Common myeloid progenitor, CD34-positive (primary cell): ENCODE data around the gene RBM10.

Experiments used
- CTCF ChIA-PET: fragments of 350-600 bp; sonication (Branson Sonifier 250); formaldehyde crosslinking; loops from one replicate; lab custom pipeline; 2021; ENCODE audit warnings: antibody characterized with exemption; lab: Charles Lee
- POLR2A ChIA-PET: fragments of 350-600 bp; sonication (Branson Sonifier 250); formaldehyde crosslinking; loops from one replicate; lab custom pipeline; 2021; ENCODE audit warnings: antibody characterized with exemption; lab: Charles Lee
- DNase-seq, 3 donors: peaks; one replicate each; pipeline versions ENCODE4 v3.0.0 to v3.0.0-alpha.2; 2013
- H3K27ac ChIP-seq, 2 experiments: 1 replicate in 1 of 2; 2 replicates in 1 of 2; pipeline ENCODE4 v1.7.0; 2013; ENCODE audit warnings: inconsistent platforms in 2 of 2, low read length in 2 of 2, mild to moderate bottlenecking in 2 of 2, low read depth in 1 of 2, moderate library complexity in 1 of 2; ENCODE audit not compliant: severe bottlenecking in 2 of 2, insufficient read depth in 1 of 2, poor library complexity in 1 of 2
- H3K27me3 ChIP-seq, 5 experiments: replicated peaks in 2 of 5; 1 replicate in 3 of 5; 2 replicates in 2 of 5; pipeline versions ENCODE4 v1.6.1 to v1.7.0; 2013; ENCODE audit warnings: low read length in 4 of 5, mild to moderate bottlenecking in 2 of 5, moderate library complexity in 2 of 5, inconsistent platforms in 1 of 5; ENCODE audit not compliant: insufficient read depth in 5 of 5, control insufficient read depth in 4 of 5
- H3K36me3 ChIP-seq, 4 experiments: 1 replicate in 2 of 4; 2 replicates in 2 of 4; pipeline versions ENCODE4 v1.6.1 to v1.7.0; 2013; ENCODE audit warnings: low read length in 3 of 4, control low read depth in 1 of 4, mild to moderate bottlenecking in 1 of 4; ENCODE audit not compliant: control insufficient read depth in 4 of 4, insufficient read depth in 4 of 4
- H3K4me1 ChIP-seq, 4 experiments: 1 replicate in 3 of 4; 2 replicates in 1 of 4; pipeline versions ENCODE4 v1.6.1 to v1.7.1; 2013; ENCODE audit warnings: low read length in 3 of 4, mild to moderate bottlenecking in 3 of 4, control low read depth in 1 of 4, inconsistent platforms in 1 of 4, moderate library complexity in 1 of 4; ENCODE audit not compliant: control insufficient read depth in 4 of 4, insufficient read depth in 4 of 4; ENCODE audit errors: control extremely low read depth in 1 of 4
- H3K4me3 ChIP-seq, 7 experiments: 1 replicate in 4 of 7; 2 replicates in 3 of 7; pipeline versions ENCODE4 v1.5.1 to v1.7.0; 2013; ENCODE audit warnings: mild to moderate bottlenecking in 7 of 7, low read length in 6 of 7, moderate library complexity in 6 of 7, inconsistent platforms in 2 of 7, low read depth in 2 of 7, control low read depth in 1 of 7; ENCODE audit not compliant: insufficient read depth in 4 of 7, control insufficient read depth in 1 of 7; ENCODE audit errors: extremely low read depth in 1 of 7
- H3K9me3 ChIP-seq, 5 experiments: 1 replicate in 4 of 5; 2 replicates in 1 of 5; pipeline versions ENCODE4 v1.6.1 to v1.7.1; 2013; ENCODE audit warnings: low read length in 4 of 5, mild to moderate bottlenecking in 2 of 5, inconsistent platforms in 1 of 5, low read depth in 1 of 5, moderate library complexity in 1 of 5; ENCODE audit not compliant: control insufficient read depth in 4 of 5, insufficient read depth in 2 of 5; ENCODE audit errors: control extremely low read depth in 1 of 5
- WGBS: methylation state at CpG from one replicate; pipeline ENCODE4 v1.1.5; 2013; ENCODE audit not compliant: insufficient coverage; 5-methylcytosine and 5-hydroxymethylcytosine counted together

The RBM10 gene

DNA sequence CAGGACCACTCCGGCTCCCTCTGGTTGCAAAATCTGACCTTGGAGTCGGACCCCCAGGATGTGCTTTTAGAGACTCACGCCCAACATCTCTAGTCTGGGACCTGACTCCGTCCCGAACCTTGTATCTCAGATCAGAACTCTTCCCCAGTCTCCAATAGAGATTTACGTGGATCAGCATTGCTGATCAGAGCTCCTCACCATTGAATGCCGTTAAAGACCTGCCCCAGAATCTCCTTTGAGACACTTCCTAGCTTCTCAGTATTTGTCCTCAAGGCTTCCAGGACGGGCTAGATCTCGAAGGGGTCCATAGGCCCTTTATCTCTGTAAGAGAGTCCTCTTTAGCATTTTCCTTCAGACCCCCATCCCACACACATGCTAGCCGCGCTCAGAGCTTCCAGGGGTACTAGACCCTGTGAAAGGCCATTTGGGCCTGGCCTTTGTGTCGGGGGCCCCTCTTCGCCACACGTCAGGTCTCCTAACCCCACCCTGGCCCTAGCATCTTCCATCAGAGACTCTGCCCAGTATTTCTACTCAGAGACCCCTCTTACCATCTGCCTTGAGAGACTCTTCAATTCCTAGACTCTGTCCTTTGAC is 49.3 kb downstream of the RBM10 start:
- DNase-seq, result no peak
- ChIA-PET CTCF (interaction anchor here (0.9 to 1.8 kb wide), 4 partner anchors 13 to 190 kb away, joined by 3 to 6 read pairs (median 3); no protein-coding TSS in a partner anchor), POLR2A (interaction anchor here (0.9 kb wide), 1 partner anchor 24 kb away, joined by 3 read pairs; the partner anchor contains the start of gene CDK16)
- Histone ChIP-seq H3K27me3 (peaks cover 0 to 27% (median 0%) of the 10 kb centered on the region in 5 experiments), H3K4me1 (peaks cover 10 to 46% (median 37%) of the 10 kb centered on the region in 4 experiments), H3K4me3 (peak overlapping the region; percentile 55 to 92 (median 89)), H3K36me3 (peaks cover 0 to 35% (median 18%) of the 10 kb centered on the region in 4 experiments), H3K9me3 (no peaks in the 10 kb centered on the region), H3K27ac (peak overlapping the region; percentile 80 to 94)
- WGBS, result 33% methylated on average over 11 of the region's 14 CpGs

DNA sequence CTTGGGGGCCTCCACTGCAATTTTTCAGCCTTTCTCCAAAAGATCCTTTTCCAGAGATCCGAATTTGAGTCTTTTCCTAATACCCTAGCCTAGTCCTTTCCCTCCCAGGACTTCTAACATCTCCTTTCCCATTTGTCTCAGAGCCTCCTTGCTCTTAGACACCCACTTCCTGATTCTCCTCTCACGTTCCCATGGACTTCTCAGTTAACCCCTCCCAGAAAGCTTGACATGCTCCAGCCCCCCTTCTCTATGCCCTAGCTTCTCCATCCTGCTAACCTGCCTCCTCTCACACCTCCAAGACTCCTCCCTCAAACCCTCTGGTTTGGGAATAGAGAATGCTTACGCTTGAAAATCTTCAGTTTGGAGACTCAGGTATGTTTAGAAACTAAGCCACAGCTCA is 51.1 kb downstream of the RBM10 start:
- Histone ChIP-seq H3K4me3 (peak overlapping the region in 2 of 7 experiments; percentile 2 to 50), H3K4me1 (peaks cover 10 to 42% (median 35%) of the 10 kb centered on the region in 4 experiments), H3K9me3 (no peaks in the 10 kb centered on the region), H3K27ac (peak overlapping the region in 1 of 2 experiments; percentile 45), H3K36me3 (peaks cover 4 to 51% (median 31%) of the 10 kb centered on the region in 4 experiments), H3K27me3 (peaks cover 0 to 17% (median 0%) of the 10 kb centered on the region in 5 experiments)
- DNase-seq, result no peak
- 64% methylated on average over 2 of the region's 3 CpGs for WGBS
- POLR2A ChIA-PET, result interaction anchor here (1.2 kb wide), 1 partner anchor 166 kb away, joined by 3 read pairs; no protein-coding TSS in a partner anchor
- CTCF ChIA-PET, result no interaction called here

DNA sequence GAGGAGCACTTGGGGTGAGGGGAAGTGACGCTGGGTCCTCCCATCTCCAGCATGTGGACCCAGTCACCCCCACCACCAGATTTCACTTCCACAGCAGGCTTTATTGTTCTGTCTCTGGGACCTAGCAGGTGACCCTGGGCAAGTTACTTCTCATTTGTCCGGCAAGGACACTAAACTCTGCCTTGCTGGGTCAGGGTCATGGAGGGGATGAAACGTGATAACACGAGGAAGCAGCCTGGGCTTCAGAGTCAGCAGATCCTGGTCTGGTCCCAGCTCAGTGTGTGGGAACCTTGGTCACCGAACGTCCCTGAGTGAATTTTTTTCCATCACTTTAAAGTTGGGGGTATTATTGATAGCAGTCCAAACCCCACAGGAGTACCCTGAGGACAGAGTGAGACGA is 52.5 kb downstream of the RBM10 start:
- H3K4me3 ChIP-seq, result no peak overlapping the region
- ChIA-PET POLR2A (no interaction called here), CTCF (no interaction called here)
- no peak for DNase-seq
- H3K27ac ChIP-seq, result no peak overlapping the region
- peaks cover 0 to 8% (median 0%) of the 10 kb centered on the region in 5 experiments for H3K27me3 ChIP-seq
- WGBS, result 95% methylated on average over 6 of the region's 7 CpGs
- peaks cover 8 to 32% (median 28%) of the 10 kb centered on the region in 4 experiments for H3K4me1 ChIP-seq
- H3K9me3 ChIP-seq, result no peaks in the 10 kb centered on the region
- peaks cover 4 to 65% (median 43%) of the 10 kb centered on the region in 4 experiments for H3K36me3 ChIP-seq

DNA sequence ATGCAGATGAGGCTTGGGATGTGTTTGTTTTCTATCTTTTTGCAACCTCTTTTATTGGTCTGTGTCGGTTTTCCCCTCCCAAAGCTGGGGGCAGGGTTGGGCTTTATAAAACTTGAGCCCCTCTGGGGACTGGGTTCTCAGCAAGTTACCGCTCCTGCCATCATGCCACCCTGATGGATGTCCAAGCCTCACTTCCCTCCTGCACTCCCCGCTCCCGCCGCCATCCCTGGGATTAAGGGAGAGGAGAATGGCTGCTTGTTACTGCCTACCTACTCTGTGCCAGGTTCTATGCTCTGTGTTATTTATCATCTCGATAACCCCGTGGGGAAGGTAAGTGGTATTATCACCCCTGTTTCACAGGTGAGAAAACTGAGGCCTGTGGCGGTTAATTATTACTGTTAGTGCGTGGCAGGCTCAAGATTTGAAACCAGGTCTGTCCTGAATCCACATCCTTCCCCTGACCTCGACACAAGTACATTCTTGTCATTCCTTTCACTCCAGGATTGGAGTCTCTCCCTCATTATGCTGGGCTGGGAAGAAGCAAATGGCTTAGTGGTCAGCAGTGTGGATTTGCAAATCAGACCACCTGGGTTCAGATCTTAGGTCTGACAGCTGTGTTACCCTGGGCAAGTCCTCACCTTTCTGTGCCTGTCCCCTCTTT is 53.1 kb downstream of the RBM10 start:
- DNase-seq, result no peak
- ChIA-PET CTCF (no interaction called here), POLR2A (no interaction called here)
- WGBS, result 97% methylated on average over 6 of the region's 10 CpGs
- peaks cover 2 to 26% (median 22%) of the 10 kb centered on the region in 4 experiments for H3K4me1 ChIP-seq
- no peak overlapping the region for H3K4me3 ChIP-seq
- H3K27me3 ChIP-seq, result peaks cover 0 to 8% (median 0%) of the 10 kb centered on the region in 5 experiments
- no peak overlapping the region for H3K27ac ChIP-seq
- no peaks in the 10 kb centered on the region for H3K9me3 ChIP-seq
- H3K36me3 ChIP-seq, result peaks cover 4 to 71% (median 49%) of the 10 kb centered on the region in 4 experiments

DNA sequence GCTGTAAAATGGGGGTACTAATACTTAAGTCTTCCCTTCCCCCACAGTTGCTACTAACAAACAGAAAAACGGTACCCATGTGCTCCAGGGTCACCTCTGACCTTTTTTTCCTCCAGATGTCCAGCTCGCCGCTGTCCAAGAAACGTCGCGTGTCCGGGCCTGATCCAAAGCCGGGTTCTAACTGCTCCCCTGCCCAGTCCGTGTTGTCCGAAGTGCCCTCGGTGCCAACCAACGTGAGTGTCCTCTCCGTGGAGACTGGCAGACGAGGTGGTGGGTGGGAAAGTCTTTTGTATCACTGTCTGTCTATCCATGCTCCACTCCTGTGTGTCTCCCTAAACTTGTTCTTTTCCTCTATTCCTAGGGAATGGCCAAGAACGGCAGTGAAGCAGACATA is 53.7 kb downstream of the RBM10 start:
- 98% methylated on average over 12 of the region's 15 CpGs for WGBS
- Histone ChIP-seq H3K9me3 (no peaks in the 10 kb centered on the region), H3K4me1 (peaks cover 0 to 26% (median 20%) of the 10 kb centered on the region in 4 experiments), H3K4me3 (no peak overlapping the region), H3K27ac (no peak overlapping the region), H3K36me3 (peaks cover 4 to 75% (median 53%) of the 10 kb centered on the region in 4 experiments), H3K27me3 (peaks cover 0 to 8% (median 0%) of the 10 kb centered on the region in 5 experiments)
- POLR2A ChIA-PET, result no interaction called here
- CTCF ChIA-PET, result no interaction called here
- no peak for DNase-seq

DNA sequence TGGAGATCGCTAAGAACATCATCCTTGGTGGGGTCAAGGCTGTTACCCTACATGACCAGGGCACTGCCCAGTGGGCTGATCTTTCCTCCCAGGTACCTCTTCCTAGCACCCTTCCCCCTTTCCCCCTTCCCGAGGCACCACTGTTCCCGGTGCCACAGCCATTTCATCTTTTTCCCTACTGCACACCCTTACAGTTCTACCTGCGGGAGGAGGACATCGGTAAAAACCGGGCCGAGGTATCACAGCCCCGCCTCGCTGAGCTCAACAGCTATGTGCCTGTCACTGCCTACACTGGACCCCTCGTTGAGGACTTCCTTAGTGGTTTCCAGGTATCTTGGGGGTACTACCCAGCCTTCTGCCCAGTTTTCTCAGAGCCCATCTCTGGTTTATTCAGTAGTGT is 54.3 kb downstream of the RBM10 start:
- DNase-seq, result no peak
- peaks cover 0 to 26% (median 19%) of the 10 kb centered on the region in 4 experiments for H3K4me1 ChIP-seq
- peaks cover 0 to 8% (median 0%) of the 10 kb centered on the region in 5 experiments for H3K27me3 ChIP-seq
- peaks cover 4 to 80% (median 56%) of the 10 kb centered on the region in 4 experiments for H3K36me3 ChIP-seq
- POLR2A ChIA-PET, result no interaction called here
- CTCF ChIA-PET, result interaction anchor here (1.1 kb wide), 1 partner anchor 322 kb away, joined by 3 read pairs; no protein-coding TSS in a partner anchor
- 97% methylated on average over 10 of the region's 10 CpGs for WGBS
- no peaks in the 10 kb centered on the region for H3K9me3 ChIP-seq
- H3K4me3 ChIP-seq, result no peak overlapping the region
- no peak overlapping the region for H3K27ac ChIP-seq
